ENCODE results near the gene GTPBP8. TPM values are rescaled to one million over a fixed set of nuclear protein-coding genes. Genes with fewer than 3 reads are reported as not detected.
A peak's percentile ranks its signal among the peaks of the same experiment; 100 is the strongest.

Gene GTPBP8
- total and polyA plus RNA-seq, 2 of the 13 experiments (the other 11 are each of a cell fraction or from before 2014, with no cell fraction given): 12.5 to 16.7 TPM

- H3K4me1 ChIP-seq (ENCODE audit: insufficient read depth, low read length): no peaks in the 10 kb centered on the region
- intact Hi-C loops (cut with micrococcal nuclease; ENCODE audit: unreplicated experiment) (no loop called here), in situ Hi-C loops (cut with HindIII; ENCODE audit: extremely low pct_ligation_motif_present, low pct_unique_long_range_greater_than_20kb) (no loop called here)
- peak; percentile 51; the same call in 2 of the 3 replicates for ATAC-seq
- no peak overlapping the region for H3K27ac ChIP-seq (ENCODE audit: extremely low read length, insufficient read depth, low read length)
- no peak overlapping the region for H3K4me2 ChIP-seq (ENCODE audit: low read depth, low read length)
- H4K20me1 ChIP-seq (ENCODE audit: insufficient read depth, low read length): no peaks in the 10 kb centered on the region
- ChIA-PET POLR2A (no interaction called here), CTCF (ENCODE audit: low intra/inter-chr PET ratio, low total read pairs) (no interaction called here)
- H3K4me3 ChIP-seq (replicated peaks in 1 of 3; ENCODE audit: insufficient read depth in 1 of 3, low read depth in 2 of 3, low read length in 3 of 3): no peak overlapping the region
- peaks cover 0 to 1% of the 10 kb centered on the region in 2 experiments; a peak in 1 of 5 replicates for H3K27me3 ChIP-seq (ENCODE audit: control insufficient read depth in 1 of 2, insufficient read depth in 2 of 2, low read length in 2 of 2)
- TF ChIP-seq MTF2 (CRISPR knock-in tag; IDR thresholded peaks at IDR 0.05; ENCODE audit: borderline replicate concordance) (no peak), ZNF331 (CRISPR knock-in tag; IDR thresholded peaks at IDR 0.05) (peak; percentile 29; the same call in 1 of the 2 replicates)
- BruUV-seq (replicated peaks): no TSS peak
- H3K79me2 ChIP-seq (ENCODE audit: insufficient read depth, low read length): no peaks in the 10 kb centered on the region
- H2AFZ ChIP-seq (ENCODE audit: low read length): no peak overlapping the region
- no peak for DNase-seq (ENCODE audit: low spot score)
- no peak for FAIRE-seq
- no peaks in the 10 kb centered on the region for H3K36me3 ChIP-seq (replicated peaks in 1 of 2; ENCODE audit: control insufficient read depth in 1 of 2, insufficient read depth in 2 of 2, low read length in 2 of 2)
- H3K9me3 ChIP-seq (ENCODE audit: low read length): no peaks in the 10 kb centered on the region
- 20% methylated on average over 2 of the region's 2 CpGs for WGBS (ENCODE audit: low lambda C conversion rate)
- H3K9ac ChIP-seq (ENCODE audit: insufficient read depth, low read depth, low read length): no peak overlapping the region
These were observed 47.5 kb downstream of the GTPBP8 start for GRCh38 chr3:113038328-113038727.

DNA sequence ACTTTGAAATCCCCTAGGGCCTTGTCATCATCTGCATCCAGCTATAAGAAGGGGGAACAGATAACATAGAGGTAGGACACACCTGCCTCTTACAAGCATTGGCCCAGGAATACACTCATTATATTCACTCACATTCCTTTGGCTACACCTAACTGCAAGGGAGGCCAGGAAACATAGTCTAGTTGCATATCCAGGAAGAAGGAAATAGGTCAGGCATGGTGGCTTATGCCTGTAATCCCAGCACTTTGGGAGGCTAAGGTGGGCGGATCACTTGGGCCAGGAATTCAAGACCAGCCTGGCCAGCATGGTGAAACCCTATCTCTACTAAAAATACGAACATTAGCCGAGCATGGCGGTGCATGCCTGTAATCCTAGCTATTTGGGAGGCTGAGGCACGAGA lies 48.8 kb downstream of the GTPBP8 start:
- no peak overlapping the region for H3K27ac ChIP-seq (ENCODE audit: extremely low read length, insufficient read depth, low read length)
- no peak for DNase-seq (ENCODE audit: low spot score)
- in situ Hi-C loops (cut with HindIII; ENCODE audit: extremely low pct_ligation_motif_present, low pct_unique_long_range_greater_than_20kb) (no loop called here), intact Hi-C loops (cut with micrococcal nuclease; ENCODE audit: unreplicated experiment) (no loop called here)
- H2AFZ ChIP-seq (ENCODE audit: low read length): no peak overlapping the region
- no peak overlapping the region for H3K4me3 ChIP-seq (replicated peaks in 1 of 3; ENCODE audit: insufficient read depth in 1 of 3, low read depth in 2 of 3, low read length in 3 of 3)
- no TSS peak for BruUV-seq (replicated peaks)
- ATAC-seq: no peak
- H3K36me3 ChIP-seq (replicated peaks in 1 of 2; ENCODE audit: control insufficient read depth in 1 of 2, insufficient read depth in 2 of 2, low read length in 2 of 2): no peaks in the 10 kb centered on the region
- no peaks in the 10 kb centered on the region for H3K9me3 ChIP-seq (ENCODE audit: low read length)
- TF ChIP-seq JUND (CRISPR knock-in tag; IDR thresholded peaks at IDR 0.05): no peak
- TF ChIP-seq KLF15 (CRISPR knock-in tag; IDR thresholded peaks at IDR 0.05; ENCODE audit: borderline replicate concordance): no peak
- TF ChIP-seq ZNF253 (CRISPR knock-in tag; IDR thresholded peaks at IDR 0.05; ENCODE audit: borderline replicate concordance): no peak
- TF ChIP-seq TBL1XR1 (IDR thresholded peaks at IDR 0.05; ENCODE audit: borderline replicate concordance, low read length, partially characterized antibody): no peak
- TF ChIP-seq MAF1 (CRISPR knock-in tag; IDR thresholded peaks at IDR 0.05; ENCODE audit: borderline replicate concordance): no peak
- TF ChIP-seq, protein P1, sequence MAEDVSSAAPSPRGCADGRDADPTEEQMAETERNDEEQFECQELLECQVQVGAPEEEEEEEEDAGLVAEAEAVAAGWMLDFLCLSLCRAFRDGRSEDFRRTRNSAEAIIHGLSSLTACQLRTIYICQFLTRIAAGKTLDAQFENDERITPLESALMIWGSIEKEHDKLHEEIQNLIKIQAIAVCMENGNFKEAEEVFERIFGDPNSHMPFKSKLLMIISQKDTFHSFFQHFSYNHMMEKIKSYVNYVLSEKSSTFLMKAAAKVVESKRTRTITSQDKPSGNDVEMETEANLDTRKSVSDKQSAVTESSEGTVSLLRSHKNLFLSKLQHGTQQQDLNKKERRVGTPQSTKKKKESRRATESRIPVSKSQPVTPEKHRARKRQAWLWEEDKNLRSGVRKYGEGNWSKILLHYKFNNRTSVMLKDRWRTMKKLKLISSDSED (CRISPR knock-in tag; IDR thresholded peaks at IDR 0.05): no peak
- TF ChIP-seq ZNF780A (CRISPR knock-in tag; IDR thresholded peaks at IDR 0.05): no peak
- TF ChIP-seq, protein P2, sequence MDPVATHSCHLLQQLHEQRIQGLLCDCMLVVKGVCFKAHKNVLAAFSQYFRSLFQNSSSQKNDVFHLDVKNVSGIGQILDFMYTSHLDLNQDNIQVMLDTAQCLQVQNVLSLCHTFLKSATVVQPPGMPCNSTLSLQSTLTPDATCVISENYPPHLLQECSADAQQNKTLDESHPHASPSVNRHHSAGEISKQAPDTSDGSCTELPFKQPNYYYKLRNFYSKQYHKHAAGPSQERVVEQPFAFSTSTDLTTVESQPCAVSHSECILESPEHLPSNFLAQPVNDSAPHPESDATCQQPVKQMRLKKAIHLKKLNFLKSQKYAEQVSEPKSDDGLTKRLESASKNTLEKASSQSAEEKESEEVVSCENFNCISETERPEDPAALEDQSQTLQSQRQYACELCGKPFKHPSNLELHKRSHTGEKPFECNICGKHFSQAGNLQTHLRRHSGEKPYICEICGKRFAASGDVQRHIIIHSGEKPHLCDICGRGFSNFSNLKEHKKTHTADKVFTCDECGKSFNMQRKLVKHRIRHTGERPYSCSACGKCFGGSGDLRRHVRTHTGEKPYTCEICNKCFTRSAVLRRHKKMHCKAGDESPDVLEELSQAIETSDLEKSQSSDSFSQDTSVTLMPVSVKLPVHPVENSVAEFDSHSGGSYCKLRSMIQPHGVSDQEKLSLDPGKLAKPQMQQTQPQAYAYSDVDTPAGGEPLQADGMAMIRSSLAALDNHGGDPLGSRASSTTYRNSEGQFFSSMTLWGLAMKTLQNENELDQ (CRISPR knock-in tag; IDR thresholded peaks at IDR 0.05; ENCODE audit: borderline replicate concordance): no peak
- TF ChIP-seq MAX (IDR thresholded peaks at IDR 0.05): no peak
- no peak for TF ChIP-seq ARNT (IDR thresholded peaks at IDR 0.05)
- no peak for TF ChIP-seq HDAC1 (CRISPR knock-in tag; IDR thresholded peaks at IDR 0.05)
- no peak for TF ChIP-seq POLR2A (IDR thresholded peaks at IDR 0.05; ENCODE audit: insufficient read depth in 1 of 2, low read depth in 2 of 2, low read length in 2 of 2)
- TF ChIP-seq ISL2 (CRISPR knock-in tag; IDR thresholded peaks at IDR 0.05): no peak
- no peak for TF ChIP-seq RNF2 (conservative IDR thresholded peaks at IDR 0.05; ENCODE audit: low read depth)
- TF ChIP-seq MIER3 (CRISPR knock-in tag; IDR thresholded peaks at IDR 0.05; ENCODE audit: borderline replicate concordance): no peak
- no peak overlapping the region for H3K9ac ChIP-seq (ENCODE audit: insufficient read depth, low read depth, low read length)
- POLR2A ChIA-PET: no interaction called here
- no peak overlapping the region for H3K4me2 ChIP-seq (ENCODE audit: low read depth, low read length)
- CTCF ChIA-PET (ENCODE audit: low intra/inter-chr PET ratio, low total read pairs): no interaction called here
- no peak for FAIRE-seq
- H3K4me1 ChIP-seq (ENCODE audit: insufficient read depth, low read length): no peaks in the 10 kb centered on the region
- no peaks in the 10 kb centered on the region for H3K79me2 ChIP-seq (ENCODE audit: insufficient read depth, low read length)
- 25% methylated on average over 5 of the region's 5 CpGs for WGBS (ENCODE audit: low lambda C conversion rate)
- peaks cover 0 to 1% of the 10 kb centered on the region in 2 experiments; a peak in 1 of 5 replicates for H3K27me3 ChIP-seq (ENCODE audit: control insufficient read depth in 1 of 2, insufficient read depth in 2 of 2, low read length in 2 of 2)
- H4K20me1 ChIP-seq (ENCODE audit: insufficient read depth, low read length): no peaks in the 10 kb centered on the region
